Measurements from ENCODE around the gene AHNAK.

AHNAK gene

GRCh38 chr11:62499944-62500649 is 46.5 kb downstream of the AHNAK start:
- DNase-seq: no peak

GRCh38 chr11:62499311-62499943 is 47.2 kb downstream of the AHNAK start:
- peak in 1 of 58 donors; percentile 27 for DNase-seq

- DNase-seq: no peak
Observed at GRCh38 chr11:62498492-62499286, 47.9 kb downstream of the AHNAK start.

DNA sequence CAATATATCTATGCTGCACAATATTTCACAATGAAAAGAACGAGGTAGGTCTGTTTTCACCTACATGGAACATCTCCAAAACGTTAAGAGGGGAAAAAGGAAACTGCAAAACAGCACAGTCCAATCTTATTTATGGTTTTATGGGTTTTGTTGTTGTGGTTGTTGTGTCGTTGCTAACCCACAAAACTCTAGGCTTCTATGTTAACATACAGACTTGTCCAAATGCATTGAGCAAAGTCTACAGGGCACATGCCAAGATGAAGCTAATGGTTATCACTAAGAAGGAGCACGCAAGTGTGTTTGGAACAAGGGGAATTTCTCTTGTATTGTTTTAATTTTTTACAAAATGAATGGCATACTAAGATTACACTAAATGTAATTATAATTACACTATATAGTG is 48.6 kb downstream of the AHNAK start:
- DNase-seq: no peak

DNA sequence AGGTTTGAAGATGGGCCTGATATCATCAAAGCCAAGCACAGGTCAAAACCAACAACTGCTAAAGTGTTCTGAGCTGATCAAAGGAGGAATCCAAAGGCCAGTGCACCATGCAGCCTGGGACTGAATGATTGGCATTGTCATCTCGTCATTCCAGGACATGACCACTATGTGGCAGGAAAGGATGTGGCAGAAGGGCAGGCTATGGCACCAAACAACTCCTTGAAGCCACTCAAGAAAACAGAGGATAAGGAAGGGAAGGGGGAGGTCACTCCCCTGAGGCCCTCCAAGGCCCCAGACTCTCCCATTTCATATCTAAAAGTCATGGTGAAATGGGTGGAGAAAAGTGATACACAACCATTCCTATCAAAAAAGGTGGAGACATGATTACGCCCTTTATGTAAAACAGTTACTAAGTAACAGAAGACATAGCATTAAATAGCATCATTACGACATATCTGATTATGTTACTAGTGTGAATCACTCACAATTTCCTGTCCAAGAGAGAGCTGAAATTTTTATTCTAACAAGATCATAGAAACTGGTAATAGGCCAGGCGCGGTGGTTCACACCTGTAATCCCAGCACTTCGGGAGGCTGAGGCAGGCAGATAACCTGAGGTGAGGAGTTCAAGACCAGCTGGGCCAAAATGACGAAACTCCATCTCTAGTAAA is 49.3 kb downstream of the AHNAK start:
- DNase-seq: peak in 28 of 58 donors; percentile 4 to 64 (median 28)

- DNase-seq: no peak
Observed at GRCh38 chr11:62496676-62497075, 49.9 kb downstream of the AHNAK start.

GRCh38 chr11:62494246-62494645 is 52.4 kb downstream of the AHNAK start:
- no peak for DNase-seq

DNA sequence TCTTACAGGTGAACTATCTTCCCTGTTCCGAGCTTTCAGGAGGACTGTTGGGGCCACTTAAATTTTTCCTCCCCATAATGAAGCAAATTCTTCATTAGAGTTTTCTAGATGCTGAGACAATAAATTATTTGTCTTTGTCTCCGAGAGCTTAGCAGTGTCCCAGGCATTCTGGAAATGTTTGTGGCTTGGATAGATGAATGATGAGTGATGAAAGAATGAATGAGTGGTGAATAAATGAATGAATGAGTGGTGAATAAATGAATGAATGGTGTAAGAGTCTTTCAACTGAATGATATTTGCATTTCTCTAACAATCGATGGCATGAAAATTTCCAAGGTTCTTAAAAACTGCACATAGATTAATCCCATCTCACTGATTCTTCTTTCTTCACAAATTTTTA is 52.8 kb downstream of the AHNAK start:
- no peak for DNase-seq

- no peak for DNase-seq
Observed at GRCh38 chr11:62492586-62492985, 54.0 kb downstream of the AHNAK start.

- no peak for DNase-seq
Observed at GRCh38 chr11:62491571-62492329, 54.9 kb downstream of the AHNAK start.

DNA sequence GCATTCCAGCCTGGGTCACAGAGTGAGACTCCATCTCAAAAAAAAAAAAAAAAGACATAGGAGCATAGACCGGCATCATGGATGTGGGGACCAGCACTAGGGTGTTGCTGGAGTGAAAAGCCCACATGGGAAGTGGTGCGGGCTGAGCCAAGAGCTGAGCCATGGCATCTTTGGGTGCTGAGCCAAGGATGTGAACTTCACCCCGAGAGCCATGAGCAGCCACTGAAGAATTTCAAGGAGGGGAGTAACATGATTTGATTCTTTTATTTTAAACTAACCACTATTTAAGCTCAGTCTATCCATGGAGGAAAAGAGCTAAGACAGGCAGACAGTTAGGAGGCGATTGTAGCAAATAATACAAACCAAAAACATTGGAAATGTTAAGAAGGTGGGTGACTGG is 57.4 kb downstream of the AHNAK start:
- DNase-seq: no peak

GRCh38 chr11:62487738-62488551 is 58.7 kb downstream of the AHNAK start:
- DNase-seq: peak in 6 of 58 donors; percentile 2 to 26 (median 15)

GRCh38 chr11:62487136-62487535 is 59.5 kb downstream of the AHNAK start:
- DNase-seq: no peak

GRCh38 chr11:62484352-62484751 is 62.3 kb downstream of the AHNAK start:
- DNase-seq: no peak

DNA sequence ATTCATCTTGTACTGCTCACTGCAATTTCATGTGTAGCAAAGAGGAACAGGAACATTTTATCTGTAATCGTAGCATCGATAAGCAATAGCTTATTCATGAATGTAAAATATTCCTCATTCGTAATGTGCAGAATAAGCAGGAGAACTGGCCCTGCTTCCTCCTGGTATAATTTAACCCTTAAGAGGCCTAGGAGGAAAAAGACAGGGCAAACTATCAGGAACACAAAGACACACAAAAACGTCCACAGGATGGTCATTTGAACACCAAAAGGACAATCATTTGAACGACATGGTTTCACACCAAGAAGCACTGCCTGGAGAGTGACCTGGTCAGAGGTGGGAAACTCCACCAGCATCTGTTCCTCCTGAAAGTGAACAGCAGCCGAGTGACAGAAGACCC is 63.9 kb downstream of the AHNAK start:
- DNase-seq: no peak

DNA sequence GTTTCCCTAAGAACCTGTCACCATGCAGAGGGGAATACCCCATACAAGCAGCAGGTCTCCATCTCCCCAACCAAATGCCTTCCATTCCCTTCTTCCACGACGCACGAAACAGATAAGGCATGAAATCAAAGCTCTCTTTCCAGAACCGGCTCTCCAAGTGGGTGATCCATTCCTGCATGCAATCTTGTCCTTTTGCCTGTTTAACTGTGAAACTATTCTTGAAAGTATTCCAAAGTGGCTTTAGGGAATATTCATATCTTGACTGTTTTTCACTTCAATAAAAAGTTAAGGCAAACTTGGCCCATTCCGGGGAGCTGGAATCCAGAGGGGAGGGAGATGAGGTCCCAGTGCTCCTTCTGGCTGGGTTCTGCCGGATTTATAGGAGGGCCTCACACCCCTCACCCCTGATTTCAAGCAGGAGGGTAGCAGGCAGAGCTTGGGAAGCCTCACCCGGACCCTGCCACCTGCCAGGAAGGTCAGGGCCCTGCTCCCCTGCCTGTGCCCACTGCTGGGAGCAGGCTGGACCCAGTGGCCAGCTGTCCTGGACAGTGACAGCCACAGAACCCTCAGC is 66.9 kb downstream of the AHNAK start:
- DNase-seq: no peak

GRCh38 chr11:62477927-62478326 is 68.7 kb downstream of the AHNAK start:
- no peak for DNase-seq

GRCh38 chr11:62472063-62472884 is 74.3 kb downstream of the AHNAK start:
- DNase-seq: no peak

DNA sequence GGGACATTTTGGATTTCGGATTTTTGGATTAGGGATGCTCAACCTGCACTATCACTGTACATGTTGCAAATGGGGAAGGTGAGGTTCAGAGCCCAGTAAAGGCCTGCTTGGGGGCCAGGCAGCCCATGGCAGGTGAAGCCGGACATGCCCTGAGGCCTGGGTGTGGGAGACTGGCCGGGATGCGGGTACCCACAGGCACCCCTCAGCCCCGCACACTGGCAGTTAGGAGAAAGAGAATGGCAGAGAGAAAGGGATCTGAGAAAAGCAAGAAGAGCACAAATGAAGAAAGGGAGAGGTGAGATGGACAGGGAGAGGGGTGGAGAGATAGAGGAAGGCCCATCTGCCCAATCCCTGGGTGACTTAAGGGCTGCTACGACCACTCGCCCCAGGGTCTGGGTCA is 75.0 kb downstream of the AHNAK start:
- no peak for DNase-seq
